NT2/D1 (cell line): ENCODE data around the gene FSHR.

ENCODE experiments used
- DNase-seq: peaks from one replicate; pipeline ENCODE4 v3.0.0-alpha.2; 2011; ENCODE audit warnings: low read depth, low spot score
- H3K27me3 ChIP-seq: 2 replicates; pipeline ENCODE4 v1.6.0; 2011; ENCODE audit warnings: mild to moderate bottlenecking; ENCODE audit not compliant: insufficient read length, insufficient read depth
- H3K36me3 ChIP-seq: 2 replicates; pipeline ENCODE4 v1.6.1; 2011; ENCODE audit warnings: mild to moderate bottlenecking, low read length, mixed read lengths; ENCODE audit not compliant: insufficient read depth, insufficient read length
- H3K4me1 ChIP-seq: 2 replicates; pipeline ENCODE4 v1.5.1; 2011; ENCODE audit not compliant: insufficient read depth, insufficient read length
- H3K4me3 ChIP-seq: 2 replicates; pipeline ENCODE4 v1.5.1; 2011; ENCODE audit warnings: low read depth; ENCODE audit not compliant: insufficient read length
- H3K9ac ChIP-seq: 2 replicates; pipeline ENCODE4 v1.6.0; 2011; ENCODE audit warnings: low read depth; ENCODE audit not compliant: insufficient read length
- H3K9me3 ChIP-seq: 2 replicates; pipeline ENCODE4 v1.5.1; 2011; ENCODE audit warnings: mild to moderate bottlenecking, low read length; ENCODE audit not compliant: insufficient read depth
- SUZ12 ChIP-seq: IDR thresholded peaks from 2 replicates; pipeline ENCODE4 v1.6.1; 2011; ENCODE audit not compliant: insufficient read length, insufficient read depth; ENCODE audit errors: extremely low read depth
- YY1 ChIP-seq: IDR thresholded peaks from 2 replicates; pipeline ENCODE4 v1.6.1; 2011; ENCODE audit not compliant: insufficient read length, insufficient read depth
- ZNF274 ChIP-seq: IDR thresholded peaks from 2 replicates; pipeline ENCODE4 v1.6.1; 2011; ENCODE audit warnings: mild to moderate bottlenecking, low read depth, low read length

The FSHR gene, protein sequence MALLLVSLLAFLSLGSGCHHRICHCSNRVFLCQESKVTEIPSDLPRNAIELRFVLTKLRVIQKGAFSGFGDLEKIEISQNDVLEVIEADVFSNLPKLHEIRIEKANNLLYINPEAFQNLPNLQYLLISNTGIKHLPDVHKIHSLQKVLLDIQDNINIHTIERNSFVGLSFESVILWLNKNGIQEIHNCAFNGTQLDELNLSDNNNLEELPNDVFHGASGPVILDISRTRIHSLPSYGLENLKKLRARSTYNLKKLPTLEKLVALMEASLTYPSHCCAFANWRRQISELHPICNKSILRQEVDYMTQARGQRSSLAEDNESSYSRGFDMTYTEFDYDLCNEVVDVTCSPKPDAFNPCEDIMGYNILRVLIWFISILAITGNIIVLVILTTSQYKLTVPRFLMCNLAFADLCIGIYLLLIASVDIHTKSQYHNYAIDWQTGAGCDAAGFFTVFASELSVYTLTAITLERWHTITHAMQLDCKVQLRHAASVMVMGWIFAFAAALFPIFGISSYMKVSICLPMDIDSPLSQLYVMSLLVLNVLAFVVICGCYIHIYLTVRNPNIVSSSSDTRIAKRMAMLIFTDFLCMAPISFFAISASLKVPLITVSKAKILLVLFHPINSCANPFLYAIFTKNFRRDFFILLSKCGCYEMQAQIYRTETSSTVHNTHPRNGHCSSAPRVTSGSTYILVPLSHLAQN

DNA sequence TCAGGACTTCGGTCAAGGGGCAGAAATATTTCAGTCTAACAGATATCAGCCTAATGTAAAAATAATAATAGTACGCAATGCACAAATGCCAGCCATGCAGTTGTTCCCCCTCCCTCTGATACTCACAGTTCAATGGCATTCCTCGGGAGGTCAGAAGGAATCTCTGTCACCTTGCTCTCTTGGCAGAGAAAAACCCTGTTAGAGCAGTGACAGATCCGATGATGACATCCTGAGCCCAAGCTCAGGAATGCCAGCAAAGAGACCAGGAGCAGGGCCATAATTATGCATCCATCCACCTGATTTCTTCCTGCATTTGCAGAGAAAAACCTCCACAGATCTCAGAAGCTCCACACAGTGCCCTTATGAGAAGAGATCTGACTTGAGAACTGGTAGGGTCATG is at the start of gene FSHR:
Gene FSHR, minus strand, starts transcription at position 376 of the 400 bp plus-strand sequence. Its CDS starts 98 bp downstream, at position 278.
- Histone ChIP-seq H3K4me3 (no peak within 1 kb of the TSS), H3K9me3 (no peaks in the 10 kb centered on the region), H3K27me3 (no peaks in the 10 kb centered on the region), H3K36me3 (no peaks in the 10 kb centered on the region), H3K9ac (no peak within 1 kb of the TSS), H3K4me1 (no peaks in the 10 kb centered on the region)
- TF ChIP-seq YY1 (no peak), SUZ12 (no peak), ZNF274 (no peak)
- no peak for DNase-seq

DNA sequence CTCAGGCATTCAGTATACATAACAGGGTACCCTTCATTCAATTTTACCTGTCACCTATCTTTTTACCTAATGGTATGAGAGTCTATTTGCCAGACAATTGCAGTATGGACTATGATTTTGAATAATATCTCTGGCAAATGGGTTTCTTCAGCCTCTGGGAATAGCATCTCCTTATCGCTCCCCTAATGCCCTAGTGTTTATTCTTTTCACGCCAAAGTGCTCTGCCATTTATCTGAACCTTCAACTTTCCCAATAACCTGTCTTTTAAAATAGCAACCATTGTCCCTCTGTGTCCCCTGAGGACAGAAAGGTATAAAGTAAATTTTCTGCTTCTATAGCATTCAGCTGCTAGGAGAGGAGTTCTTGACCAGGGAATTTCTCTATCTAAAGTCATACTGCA is 45.0 kb upstream of the FSHR start:
- Histone ChIP-seq H3K9me3 (no peaks in the 10 kb centered on the region), H3K4me3 (no peak overlapping the region), H3K4me1 (no peaks in the 10 kb centered on the region), H3K9ac (no peak overlapping the region), H3K27me3 (no peaks in the 10 kb centered on the region), H3K36me3 (no peaks in the 10 kb centered on the region)
- DNase-seq = no peak
- TF ChIP-seq ZNF274 (no peak), YY1 (no peak), SUZ12 (no peak)

DNA sequence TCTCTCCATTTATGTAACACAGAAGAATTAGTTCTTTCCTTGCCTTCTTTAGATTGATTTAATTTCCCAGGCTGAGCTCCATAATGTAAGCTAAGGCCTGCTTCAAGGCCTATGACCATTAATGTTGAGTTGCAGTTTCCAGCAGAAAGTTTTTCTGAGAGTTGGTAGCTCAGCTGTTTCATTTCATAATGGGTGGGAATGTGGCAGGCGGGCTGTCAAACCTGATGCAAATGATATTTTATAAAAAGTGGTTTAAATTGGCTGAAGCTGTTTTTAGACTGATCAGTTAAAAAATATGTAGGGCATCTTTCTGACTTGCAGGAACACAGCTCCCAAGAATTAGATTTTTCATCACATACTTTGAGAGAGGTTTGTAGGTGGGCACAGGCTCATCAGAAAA is 40.4 kb upstream of the FSHR start:
- H3K9ac ChIP-seq = no peak overlapping the region
- no peaks in the 10 kb centered on the region for H3K36me3 ChIP-seq
- no peak overlapping the region for H3K4me3 ChIP-seq
- no peaks in the 10 kb centered on the region for H3K4me1 ChIP-seq
- no peaks in the 10 kb centered on the region for H3K27me3 ChIP-seq
- no peak for DNase-seq
- no peak for TF ChIP-seq SUZ12
- H3K9me3 ChIP-seq = no peaks in the 10 kb centered on the region

DNA sequence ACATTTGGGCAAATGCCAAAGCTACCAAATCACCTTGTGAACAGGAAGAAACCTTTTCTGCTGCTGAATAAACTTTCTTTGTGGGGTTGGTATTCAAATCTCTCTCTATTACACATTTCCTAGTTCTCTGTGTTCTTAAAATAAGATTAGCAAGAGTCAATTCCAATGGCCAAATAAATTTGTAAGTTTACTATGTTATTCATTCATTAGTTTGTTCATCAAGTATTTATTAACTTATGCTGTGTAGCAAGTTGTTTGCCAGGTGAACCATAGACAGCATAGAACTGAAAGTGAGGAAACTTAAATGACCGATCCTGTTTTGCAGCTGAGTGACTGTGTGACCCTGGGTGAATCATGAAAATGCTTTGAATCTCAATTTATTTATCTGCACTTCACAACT is 37.7 kb upstream of the FSHR start:
- DNase-seq = no peak
- H3K4me3 ChIP-seq = no peak overlapping the region
- H3K9me3 ChIP-seq = no peaks in the 10 kb centered on the region
- TF ChIP-seq ZNF274 (no peak), YY1 (no peak), SUZ12 (no peak)
- no peak overlapping the region for H3K9ac ChIP-seq
- H3K4me1 ChIP-seq = no peaks in the 10 kb centered on the region
- no peaks in the 10 kb centered on the region for H3K36me3 ChIP-seq
- no peaks in the 10 kb centered on the region for H3K27me3 ChIP-seq

DNA sequence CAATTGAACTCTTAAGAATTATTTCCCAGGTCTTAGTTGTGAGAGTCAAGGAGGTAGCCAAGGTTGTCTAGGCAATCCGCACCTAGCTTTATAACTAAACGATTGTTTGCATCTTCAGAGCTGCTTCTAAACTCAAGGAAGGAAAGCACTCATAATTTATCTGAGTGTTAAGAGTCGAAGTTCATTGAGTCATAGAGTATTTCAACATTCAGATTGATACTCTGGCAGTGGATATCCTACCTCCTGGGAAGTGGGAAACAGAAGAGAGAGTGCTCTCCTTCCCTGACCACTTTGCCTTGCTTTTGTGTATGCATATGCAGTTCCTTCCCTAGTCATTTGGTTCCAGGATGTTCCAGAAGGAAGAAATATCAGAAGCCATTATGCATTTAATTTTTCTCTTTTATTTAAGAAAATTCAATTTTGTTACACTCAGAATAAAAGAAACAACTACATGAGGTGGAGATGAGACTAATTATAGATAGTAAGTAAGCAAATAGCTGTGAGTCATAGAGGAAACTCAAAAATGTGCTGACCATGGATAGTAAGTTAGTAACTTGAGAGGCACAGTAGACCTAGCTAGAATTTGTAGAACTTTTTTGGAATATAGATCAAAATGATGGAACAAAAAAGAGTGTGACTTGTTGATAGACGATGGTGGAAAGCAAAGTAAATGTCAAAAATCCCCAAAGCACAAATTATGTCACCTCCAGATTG is 35.4 kb upstream of the FSHR start:
- Histone ChIP-seq H3K36me3 (no peaks in the 10 kb centered on the region), H3K9me3 (no peaks in the 10 kb centered on the region), H3K4me1 (no peaks in the 10 kb centered on the region), H3K9ac (no peak overlapping the region), H3K27me3 (no peaks in the 10 kb centered on the region), H3K4me3 (no peak overlapping the region)
- TF ChIP-seq ZNF274 = no peak
- no peak for TF ChIP-seq YY1
- TF ChIP-seq SUZ12 = no peak
- DNase-seq = no peak

DNA sequence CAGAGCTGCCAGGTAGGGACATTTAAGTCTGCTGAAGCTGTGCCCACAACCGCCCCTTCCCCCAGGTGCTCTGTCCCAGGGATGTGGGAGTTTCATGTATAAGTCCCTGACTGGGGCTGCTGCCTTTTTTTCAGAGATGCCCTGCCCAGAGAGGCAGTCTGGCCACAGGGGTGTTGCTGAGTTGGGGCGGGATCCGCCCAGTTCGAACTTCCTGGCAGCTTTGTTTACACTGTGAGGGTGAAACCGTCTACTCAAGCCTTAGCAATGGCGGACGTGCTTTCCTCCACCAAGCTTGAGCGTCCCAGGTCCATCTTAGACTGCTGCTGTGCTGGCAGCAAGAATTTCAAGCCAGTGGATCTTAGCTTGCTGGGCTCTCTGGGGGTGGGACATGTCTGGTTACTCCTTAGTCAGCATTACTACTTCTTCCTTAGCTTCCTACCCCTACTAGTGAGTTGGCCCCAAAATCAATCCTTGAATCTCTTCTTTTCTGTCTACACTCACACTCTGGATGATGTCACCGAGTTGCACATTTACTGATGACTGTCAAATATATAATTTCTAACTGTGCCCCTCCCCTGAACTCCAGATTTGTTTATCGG is 31.8 kb upstream of the FSHR start:
- Histone ChIP-seq H3K4me1 (no peaks in the 10 kb centered on the region), H3K36me3 (no peaks in the 10 kb centered on the region), H3K27me3 (no peaks in the 10 kb centered on the region), H3K9me3 (no peaks in the 10 kb centered on the region), H3K9ac (no peak overlapping the region), H3K4me3 (no peak overlapping the region)
- DNase-seq = no peak
- TF ChIP-seq YY1 (no peak), SUZ12 (no peak)

DNA sequence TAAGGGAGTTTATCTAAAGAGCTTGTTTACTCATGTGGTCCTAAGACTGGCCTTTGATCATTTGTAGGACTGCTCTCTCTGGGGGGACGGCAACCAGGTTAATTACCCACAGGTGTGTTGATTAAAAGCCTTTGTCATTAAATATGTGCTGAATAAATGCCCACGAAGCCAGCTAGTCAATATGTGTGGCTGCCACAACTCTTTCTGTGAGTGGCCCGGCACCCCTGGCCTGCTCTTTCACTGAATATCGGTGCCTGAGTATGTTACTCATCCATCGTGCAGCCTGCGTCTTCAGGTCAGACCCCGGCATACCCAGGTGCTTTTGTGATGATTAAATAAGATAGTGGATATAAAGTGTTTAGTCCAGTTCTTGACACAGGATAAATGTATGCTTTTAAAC is 24.3 kb upstream of the FSHR start:
- no peak overlapping the region for H3K9ac ChIP-seq
- no peak overlapping the region for H3K4me3 ChIP-seq
- no peaks in the 10 kb centered on the region for H3K4me1 ChIP-seq
- DNase-seq = no peak
- H3K9me3 ChIP-seq = no peaks in the 10 kb centered on the region
- no peak for TF ChIP-seq SUZ12
- no peaks in the 10 kb centered on the region for H3K36me3 ChIP-seq
- no peaks in the 10 kb centered on the region for H3K27me3 ChIP-seq
